Duodenal mucosa (tissue), 2 donors: ENCODE results near the gene SLC9A7.

Experiments
- H3K27ac ChIP-seq: one replicate; pipeline ENCODE4 v1.7.0; 2013; ENCODE audit warnings: low read depth, low read length
- H3K27me3 ChIP-seq, 2 donors: one replicate each; pipeline ENCODE4 v1.7.0; 2013; ENCODE audit warnings: low read length in 2 of 2, control low read depth in 1 of 2; ENCODE audit not compliant: insufficient read depth in 2 of 2, control insufficient read depth in 1 of 2
- H3K36me3 ChIP-seq, 2 donors: one replicate each; pipeline ENCODE4 v1.7.0; 2013; ENCODE audit warnings: low read length in 2 of 2, control low read depth in 1 of 2; ENCODE audit not compliant: insufficient read depth in 2 of 2, control insufficient read depth in 1 of 2
- H3K4me1 ChIP-seq, 2 donors: one replicate each; pipeline ENCODE4 v1.7.0; 2013; ENCODE audit warnings: low read length in 2 of 2, control low read depth in 1 of 2; ENCODE audit not compliant: insufficient read depth in 2 of 2, control insufficient read depth in 1 of 2
- H3K4me3 ChIP-seq, 2 donors: one replicate each; pipeline ENCODE4 v1.7.0; 2013; ENCODE audit warnings: low read length in 2 of 2, low read depth in 1 of 2
- H3K9ac ChIP-seq, 2 donors: one replicate each; pipeline ENCODE4 v1.7.0; 2013; ENCODE audit warnings: low read length in 2 of 2, low read depth in 1 of 2
- H3K9me3 ChIP-seq, 2 donors: one replicate each; pipeline ENCODE4 v1.7.0; 2013; ENCODE audit warnings: low read length in 2 of 2, control low read depth in 1 of 2; ENCODE audit not compliant: control insufficient read depth in 1 of 2

The SLC9A7 gene

GRCh38 chrX:46576458-46576857, 182.5 kb downstream of the SLC9A7 start:
- Histone ChIP-seq H3K4me1 (peaks cover 0 to 4% of the 10 kb centered on the region in 2 donors), H3K27me3 (no peaks in the 10 kb centered on the region), H3K9ac (no peak overlapping the region), H3K27ac (no peak overlapping the region), H3K4me3 (no peak overlapping the region), H3K9me3 (no peaks in the 10 kb centered on the region), H3K36me3 (no peaks in the 10 kb centered on the region)

- peak overlapping the region in 1 of 2 donors; percentile 68 for H3K4me3 ChIP-seq
- H3K27me3 ChIP-seq, result no peaks in the 10 kb centered on the region
Measured at GRCh38 chrX:46575991-46576392, 182.9 kb downstream of the SLC9A7 start.

GRCh38 chrX:46575586-46575985, 183.3 kb downstream of the SLC9A7 start:
- Histone ChIP-seq H3K27me3 (no peaks in the 10 kb centered on the region), H3K9me3 (no peaks in the 10 kb centered on the region), H3K4me1 (peaks cover 0 to 4% of the 10 kb centered on the region in 2 donors), H3K27ac (no peak overlapping the region), H3K9ac (no peak overlapping the region), H3K36me3 (no peaks in the 10 kb centered on the region), H3K4me3 (peak overlapping the region; percentile 60 to 68)

More at GRCh38 chrX:46575991-46576392, 182.9 kb downstream of the SLC9A7 start:
- no peaks in the 10 kb centered on the region for H3K36me3 ChIP-seq
- no peak overlapping the region for H3K27ac ChIP-seq
- no peaks in the 10 kb centered on the region for H3K9me3 ChIP-seq
- H3K4me1 ChIP-seq, result peaks cover 0 to 4% of the 10 kb centered on the region in 2 donors
- H3K9ac ChIP-seq, result no peak overlapping the region

- Histone ChIP-seq H3K9ac (no peak overlapping the region), H3K4me1 (peaks cover 0 to 4% of the 10 kb centered on the region in 2 donors), H3K4me3 (peak overlapping the region; percentile 60 to 68), H3K36me3 (no peaks in the 10 kb centered on the region), H3K27me3 (no peaks in the 10 kb centered on the region), H3K9me3 (no peaks in the 10 kb centered on the region), H3K27ac (no peak overlapping the region)
Measured at GRCh38 chrX:46574774-46575381, 184.0 kb downstream of the SLC9A7 start.

- no peaks in the 10 kb centered on the region for H3K9me3 ChIP-seq
- peak overlapping the region; percentile 60 to 68 for H3K4me3 ChIP-seq
- no peaks in the 10 kb centered on the region for H3K27me3 ChIP-seq
- H3K4me1 ChIP-seq, result peaks cover 0 to 4% of the 10 kb centered on the region in 2 donors
- H3K27ac ChIP-seq, result no peak overlapping the region
- H3K36me3 ChIP-seq, result no peaks in the 10 kb centered on the region
- H3K9ac ChIP-seq, result no peak overlapping the region
Measured at GRCh38 chrX:46573892-46574773, 184.8 kb downstream of the SLC9A7 start.

- Histone ChIP-seq H3K36me3 (no peaks in the 10 kb centered on the region), H3K4me1 (peaks cover 0 to 4% of the 10 kb centered on the region in 2 donors), H3K27ac (peak within 1 kb of the TSS; percentile 3), H3K9ac (peak within 1 kb of the TSS in 1 of 2 donors; percentile 38), H3K4me3 (peak within 1 kb of the TSS; percentile 60 to 68), H3K27me3 (no peaks in the 10 kb centered on the region), H3K9me3 (no peaks in the 10 kb centered on the region)
Measured at GRCh38 chrX:46573331-46573891, 185.5 kb downstream of the SLC9A7 start, which contains the start of gene CHST7. Gene CHST7 (plus strand): TSS chrX:46573765. CDS start chrX:46573932, 167 bp downstream.

- H3K36me3 ChIP-seq, result no peaks in the 10 kb centered on the region
- H3K27me3 ChIP-seq, result no peaks in the 10 kb centered on the region
- no peak overlapping the region for H3K9ac ChIP-seq
- no peak overlapping the region for H3K4me3 ChIP-seq
- H3K4me1 ChIP-seq, result peaks cover 0 to 4% of the 10 kb centered on the region in 2 donors
- no peak overlapping the region for H3K27ac ChIP-seq
- no peaks in the 10 kb centered on the region for H3K9me3 ChIP-seq
Measured at GRCh38 chrX:46572340-46572936, 186.5 kb downstream of the SLC9A7 start.

- H3K27ac ChIP-seq, result no peak overlapping the region
- no peaks in the 10 kb centered on the region for H3K27me3 ChIP-seq
Measured at GRCh38 chrX:46571423-46572339, 187.2 kb downstream of the SLC9A7 start.

GRCh38 chrX:46569621-46570020, 189.3 kb downstream of the SLC9A7 start:
- H3K27me3 ChIP-seq, result no peaks in the 10 kb centered on the region
- peaks cover 0 to 3% of the 10 kb centered on the region in 2 donors for H3K4me1 ChIP-seq
- no peaks in the 10 kb centered on the region for H3K36me3 ChIP-seq
- no peak overlapping the region for H3K9ac ChIP-seq
- H3K27ac ChIP-seq, result no peak overlapping the region
- no peaks in the 10 kb centered on the region for H3K9me3 ChIP-seq
- no peak overlapping the region for H3K4me3 ChIP-seq

More at GRCh38 chrX:46571423-46572339, 187.2 kb downstream of the SLC9A7 start:
- H3K9me3 ChIP-seq, result no peaks in the 10 kb centered on the region
- H3K9ac ChIP-seq, result no peak overlapping the region
- no peaks in the 10 kb centered on the region for H3K36me3 ChIP-seq
- no peak overlapping the region for H3K4me3 ChIP-seq
- H3K4me1 ChIP-seq, result peaks cover 0 to 4% of the 10 kb centered on the region in 2 donors
